Measurements from ENCODE around the gene WDR13.
"Not testable (repeated sequence)": the region's sequence is repeated elsewhere in the genome, so short reads cannot be mapped to it uniquely, and the experiment has no call there.

WDR13 gene

GRCh38 chrX:48631376-48632090 lies 34.2 kb downstream of the WDR13 start:
- peak; percentile 62 for DNase-seq (ENCODE audit: low read depth)
- no peak overlapping the region; the same call in 1 of the 2 replicates for H3K4me3 ChIP-seq (ENCODE audit: low read depth, low read length)
- TF ChIP-seq CTCF (IDR thresholded peaks at IDR 0.05; ENCODE audit: low read depth, low read length, missing control alignments): peak; percentile 34

- no peak overlapping the region for H3K4me3 ChIP-seq (ENCODE audit: low read depth, low read length)
- no peak for DNase-seq (ENCODE audit: low read depth)
- TF ChIP-seq CTCF (IDR thresholded peaks at IDR 0.05; ENCODE audit: low read depth, low read length, missing control alignments): no peak
Observed at GRCh38 chrX:48632207-48632606, 34.9 kb downstream of the WDR13 start.

GRCh38 chrX:48636301-48636700 lies 39.0 kb downstream of the WDR13 start:
- no peak for DNase-seq (ENCODE audit: low read depth)
- TF ChIP-seq CTCF (IDR thresholded peaks at IDR 0.05; ENCODE audit: low read depth, low read length, missing control alignments): no peak
- no peak overlapping the region for H3K4me3 ChIP-seq (ENCODE audit: low read depth, low read length)

- no peak overlapping the region for H3K4me3 ChIP-seq (ENCODE audit: low read depth, low read length)
- no peak for DNase-seq (ENCODE audit: low read depth)
- no peak for TF ChIP-seq CTCF (IDR thresholded peaks at IDR 0.05; ENCODE audit: low read depth, low read length, missing control alignments)
Observed at GRCh38 chrX:48636776-48637175, 39.5 kb downstream of the WDR13 start.

- DNase-seq (ENCODE audit: low read depth): no peak
- no peak for TF ChIP-seq CTCF (IDR thresholded peaks at IDR 0.05; ENCODE audit: low read depth, low read length, missing control alignments)
- H3K4me3 ChIP-seq (ENCODE audit: low read depth, low read length): no peak overlapping the region
Observed at GRCh38 chrX:48645669-48646068, 48.4 kb downstream of the WDR13 start.

GRCh38 chrX:48648336-48648751 lies 51.1 kb downstream of the WDR13 start:
- peak; percentile 27 for TF ChIP-seq CTCF (IDR thresholded peaks at IDR 0.05; ENCODE audit: low read depth, low read length, missing control alignments)
- H3K4me3 ChIP-seq (ENCODE audit: low read depth, low read length): no peak overlapping the region
- peak; percentile 3 for DNase-seq (ENCODE audit: low read depth)

- no peak for TF ChIP-seq CTCF (IDR thresholded peaks at IDR 0.05; ENCODE audit: low read depth, low read length, missing control alignments)
- no peak for DNase-seq (ENCODE audit: low read depth)
- H3K4me3 ChIP-seq (ENCODE audit: low read depth, low read length): no peak overlapping the region
Observed at GRCh38 chrX:48649102-48649501, 51.8 kb downstream of the WDR13 start.

- DNase-seq (ENCODE audit: low read depth); H3K4me3 ChIP-seq (ENCODE audit: low read depth, low read length): not testable (repeated sequence)
Observed at GRCh38 chrX:48652055-48652579, 54.8 kb downstream of the WDR13 start.

- H3K4me3 ChIP-seq (ENCODE audit: low read depth, low read length); DNase-seq (ENCODE audit: low read depth): not testable (repeated sequence)
Observed at GRCh38 chrX:48654746-48655145, 57.5 kb downstream of the WDR13 start.

Data from GM12864 (cell line).